SU-DHL-6 (cell line): Measurements from ENCODE around the gene ATP5F1E.
A peak's percentile ranks its signal among the peaks of the same experiment; 100 is the strongest.

Source experiments
- H2AFZ ChIP-seq: fragments of 200-600 bp; sonication (generic); 2 replicates; pipeline ENCODE4 v1.6.1; 2014; ENCODE audit warnings: low read depth, mild to moderate bottlenecking, moderate library complexity, mixed read lengths, antibody characterized with exemption, low read length; ENCODE audit not compliant: severe bottlenecking
- H3F3A ChIP-seq: fragments of 200-600 bp; shearing (Covaris generic); 2 replicates; pipeline ENCODE4 v1.6.0; 2016; ENCODE audit warnings: antibody characterized with exemption, mild to moderate bottlenecking; ENCODE audit not compliant: insufficient read depth
- H3K27ac ChIP-seq: fragments of 200-600 bp; sonication (generic); 2 replicates; pipeline ENCODE4 v1.5.1; 2016; ENCODE audit warnings: low read depth, mild to moderate bottlenecking, low read length, moderate library complexity, mixed read lengths
- H3K27me3 ChIP-seq: fragments of 200-600 bp; sonication (generic), shearing (Covaris generic); 2 replicates; pipeline ENCODE4 v1.6.0; 2014; ENCODE audit warnings: mild to moderate bottlenecking, low read length
- H3K36me3 ChIP-seq: fragments of 200-600 bp; sonication (generic); 2 replicates; pipeline ENCODE4 v1.6.1; 2014; ENCODE audit warnings: mild to moderate bottlenecking, low read length, mixed read lengths
- H3K4me2 ChIP-seq: fragments of 300-600, 200-600 bp; shearing (Covaris generic), sonication (generic); 2 replicates; pipeline ENCODE4 v1.6.0; 2014; ENCODE audit warnings: low read length, low read depth, mild to moderate bottlenecking; ENCODE audit not compliant: poor library complexity, severe bottlenecking
- H3K4me3 ChIP-seq: fragments of 200-600 bp; sonication (generic); 2 replicates; pipeline ENCODE4 v1.5.1; 2014; ENCODE audit warnings: antibody characterized with exemption, low read length, mild to moderate bottlenecking, mixed read lengths; ENCODE audit not compliant: insufficient read depth, poor library complexity, severe bottlenecking
- H3K79me2 ChIP-seq: fragments of 200-600 bp; sonication (generic); 2 replicates; pipeline ENCODE4 v1.6.1; 2014; ENCODE audit warnings: mild to moderate bottlenecking, low read length, moderate library complexity; ENCODE audit not compliant: insufficient read depth
- H3K9ac ChIP-seq: fragments of 200-600 bp; sonication (generic); 2 replicates; pipeline ENCODE4 v1.7.0; 2014; ENCODE audit warnings: mild to moderate bottlenecking, low read length
- H3K9me2 ChIP-seq: fragments of 200-600 bp; sonication (generic); replicated peaks from 2 replicates; pipeline ENCODE4 v1.6.1; 2014; ENCODE audit warnings: low read length; ENCODE audit not compliant: insufficient read depth
- H3K9me3 ChIP-seq: fragments of 200-600 bp; sonication (generic); 2 replicates; pipeline ENCODE4 v1.6.1; 2014; ENCODE audit warnings: low read length, mixed read lengths; ENCODE audit not compliant: insufficient read depth
- H4K20me1 ChIP-seq: fragments of 200-600 bp; sonication (generic); 2 replicates; pipeline ENCODE4 v1.6.1; 2014; ENCODE audit warnings: low read depth, mild to moderate bottlenecking, antibody characterized with exemption, low read length, moderate library complexity, mixed read lengths
- EZH2phosphoT487 ChIP-seq: fragments of 200-600 bp; sonication (generic), shearing (Covaris generic); conservative IDR thresholded peaks from 2 replicates; pipeline ENCODE4 v1.6.1; 2018; ENCODE audit warnings: mild to moderate bottlenecking, antibody characterized with exemption, low read length, moderate library complexity, mixed read lengths
- TF ChIP-seq, protein P1 (sequence below): fragments of 200-600 bp; sonication (generic); IDR thresholded peaks from one replicate; pipeline ENCODE4 v1.5.1; 2017; ENCODE audit warnings: antibody characterized with exemption, mild to moderate bottlenecking, low read length, moderate library complexity; ENCODE audit not compliant: insufficient read depth, poor library complexity, severe bottlenecking

Gene ATP5F1E

DNA sequence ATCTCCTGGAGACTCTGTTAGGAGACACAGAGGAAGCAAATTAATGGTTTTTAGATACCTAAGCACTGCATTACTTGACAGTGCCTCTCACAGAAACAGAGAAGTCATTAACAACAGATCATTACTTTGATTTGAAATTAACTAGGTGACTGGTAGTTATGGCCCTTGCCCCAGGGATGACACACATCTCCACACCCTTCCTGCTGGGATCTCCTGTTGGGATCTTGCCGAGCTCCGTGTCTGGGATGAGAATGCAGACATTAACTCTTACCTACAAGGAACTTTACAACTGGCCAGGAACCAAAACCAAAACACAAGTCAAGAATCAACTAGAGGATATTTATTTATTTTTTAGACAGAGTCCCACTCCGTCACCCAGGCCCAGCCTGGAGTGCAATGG, 12.7 kb upstream of the ATP5F1E start:
- no peak for TF ChIP-seq EZH2phosphoT487
- TF ChIP-seq, protein P1, sequence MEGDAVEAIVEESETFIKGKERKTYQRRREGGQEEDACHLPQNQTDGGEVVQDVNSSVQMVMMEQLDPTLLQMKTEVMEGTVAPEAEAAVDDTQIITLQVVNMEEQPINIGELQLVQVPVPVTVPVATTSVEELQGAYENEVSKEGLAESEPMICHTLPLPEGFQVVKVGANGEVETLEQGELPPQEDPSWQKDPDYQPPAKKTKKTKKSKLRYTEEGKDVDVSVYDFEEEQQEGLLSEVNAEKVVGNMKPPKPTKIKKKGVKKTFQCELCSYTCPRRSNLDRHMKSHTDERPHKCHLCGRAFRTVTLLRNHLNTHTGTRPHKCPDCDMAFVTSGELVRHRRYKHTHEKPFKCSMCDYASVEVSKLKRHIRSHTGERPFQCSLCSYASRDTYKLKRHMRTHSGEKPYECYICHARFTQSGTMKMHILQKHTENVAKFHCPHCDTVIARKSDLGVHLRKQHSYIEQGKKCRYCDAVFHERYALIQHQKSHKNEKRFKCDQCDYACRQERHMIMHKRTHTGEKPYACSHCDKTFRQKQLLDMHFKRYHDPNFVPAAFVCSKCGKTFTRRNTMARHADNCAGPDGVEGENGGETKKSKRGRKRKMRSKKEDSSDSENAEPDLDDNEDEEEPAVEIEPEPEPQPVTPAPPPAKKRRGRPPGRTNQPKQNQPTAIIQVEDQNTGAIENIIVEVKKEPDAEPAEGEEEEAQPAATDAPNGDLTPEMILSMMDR = no peak
- Histone ChIP-seq H3K79me2 (peaks cover 28% of the 10 kb centered on the region), H3K27me3 (no peaks in the 10 kb centered on the region), H3K36me3 (no peaks in the 10 kb centered on the region), H4K20me1 (peaks cover 15% of the 10 kb centered on the region; the same call in 1 of the 2 replicates), H3K9ac (no peak overlapping the region), H3K9me2 (no peaks in the 10 kb centered on the region), H3K9me3 (no peaks in the 10 kb centered on the region), H2AFZ (peak overlapping the region; percentile 73), H3K4me2 (no peak overlapping the region), H3F3A (peaks cover 13% of the 10 kb centered on the region), H3K27ac (peak overlapping the region; percentile 64; the same call in 1 of the 2 replicates), H3K4me3 (no peak overlapping the region)

DNA sequence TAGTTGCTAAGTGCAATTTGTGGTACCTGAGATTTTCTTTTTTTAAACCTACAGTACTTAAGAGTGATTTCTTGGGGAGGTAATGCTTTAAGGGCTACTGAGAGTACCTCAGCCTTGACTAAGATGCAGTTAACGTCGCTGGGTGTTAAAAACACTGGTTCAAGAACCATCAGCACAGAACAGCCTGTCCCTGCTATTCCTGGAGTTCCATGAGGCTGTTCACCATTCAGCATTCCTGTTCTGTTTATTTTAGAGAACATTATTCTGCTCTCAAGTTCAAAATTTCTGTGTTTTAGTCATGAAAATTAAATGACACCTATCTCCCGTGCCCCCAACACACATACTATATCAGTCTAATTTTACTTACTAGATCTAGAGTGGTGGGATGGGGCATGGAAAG, 12.2 kb upstream of the ATP5F1E start:
- Histone ChIP-seq H2AFZ (peak overlapping the region; percentile 73), H3K9me2 (no peaks in the 10 kb centered on the region), H3K27ac (peak overlapping the region; percentile 64), H3K79me2 (peaks cover 33% of the 10 kb centered on the region), H3K9me3 (no peaks in the 10 kb centered on the region), H3K4me2 (peak overlapping the region; percentile 97), H3F3A (peaks cover 13% of the 10 kb centered on the region), H4K20me1 (peaks cover 17% of the 10 kb centered on the region; the same call in 1 of the 2 replicates), H3K27me3 (no peaks in the 10 kb centered on the region), H3K4me3 (no peak overlapping the region), H3K36me3 (no peaks in the 10 kb centered on the region), H3K9ac (peak overlapping the region; percentile 94)
- TF ChIP-seq, protein P1 = no peak
- TF ChIP-seq EZH2phosphoT487 = no peak

DNA sequence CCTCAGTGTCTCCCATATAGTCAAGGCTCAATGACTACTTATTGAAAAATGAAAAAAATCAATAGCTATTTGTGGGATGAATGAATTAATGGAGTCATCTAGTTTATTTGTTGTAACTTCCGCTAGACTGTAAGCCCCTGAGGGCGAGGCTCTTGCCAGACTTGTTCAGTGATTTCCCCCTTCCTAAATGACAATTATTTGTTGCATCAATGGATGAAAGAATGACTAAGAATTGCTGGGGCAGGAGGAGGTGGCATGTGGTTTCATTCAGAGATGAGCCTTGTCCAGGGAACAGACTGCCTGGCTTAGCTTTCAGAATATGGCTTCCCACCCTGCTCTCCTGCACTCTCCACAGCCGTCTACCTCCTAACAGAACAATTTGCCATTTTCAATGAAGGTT, 11.6 kb upstream of the ATP5F1E start:
- Histone ChIP-seq H3K9ac (peak overlapping the region; percentile 94), H3K27me3 (no peaks in the 10 kb centered on the region), H3K79me2 (peaks cover 39% of the 10 kb centered on the region), H3F3A (peaks cover 13% of the 10 kb centered on the region), H4K20me1 (peaks cover 17% of the 10 kb centered on the region; the same call in 1 of the 2 replicates), H3K9me2 (no peaks in the 10 kb centered on the region), H3K4me2 (peak overlapping the region; percentile 97), H3K36me3 (peaks cover 3% of the 10 kb centered on the region; the same call in 1 of the 2 replicates), H3K9me3 (no peaks in the 10 kb centered on the region), H3K4me3 (peak overlapping the region; percentile 80), H3K27ac (peak overlapping the region; percentile 64), H2AFZ (peak overlapping the region; percentile 73)
- TF ChIP-seq, protein P1 = no peak
- TF ChIP-seq EZH2phosphoT487 = no peak
